ENCODE measurements around the gene CAPN3.
A peak's percentile ranks its signal among the peaks of the same experiment; 100 is the strongest.

The CAPN3 gene

DNA sequence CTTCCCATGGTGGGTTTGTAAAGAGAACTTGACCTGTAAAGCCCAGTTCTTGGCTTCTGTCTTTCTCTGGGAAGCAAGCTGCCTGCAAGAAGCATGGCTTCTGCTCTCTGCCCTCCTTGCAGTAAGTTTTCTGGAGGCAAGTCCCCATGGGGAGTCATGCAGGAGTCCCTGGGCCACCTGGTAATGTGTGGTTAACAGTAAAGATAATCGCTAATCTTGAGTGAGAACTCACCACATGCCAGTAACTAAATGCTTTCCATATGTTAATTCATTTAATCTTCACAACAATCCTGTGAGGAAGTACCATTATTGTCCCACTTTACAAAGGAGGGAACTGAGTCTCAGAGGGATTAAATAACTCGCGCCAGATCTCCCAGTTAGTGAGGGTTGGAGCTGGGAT is 4.2 kb downstream of the CAPN3 start:
- no peak for DNase-seq (ENCODE audit: low read depth)
- no peak overlapping the region for H3K4me3 ChIP-seq (ENCODE audit: control insufficient read depth, low read depth, low read length)
- TF ChIP-seq, protein P1, sequence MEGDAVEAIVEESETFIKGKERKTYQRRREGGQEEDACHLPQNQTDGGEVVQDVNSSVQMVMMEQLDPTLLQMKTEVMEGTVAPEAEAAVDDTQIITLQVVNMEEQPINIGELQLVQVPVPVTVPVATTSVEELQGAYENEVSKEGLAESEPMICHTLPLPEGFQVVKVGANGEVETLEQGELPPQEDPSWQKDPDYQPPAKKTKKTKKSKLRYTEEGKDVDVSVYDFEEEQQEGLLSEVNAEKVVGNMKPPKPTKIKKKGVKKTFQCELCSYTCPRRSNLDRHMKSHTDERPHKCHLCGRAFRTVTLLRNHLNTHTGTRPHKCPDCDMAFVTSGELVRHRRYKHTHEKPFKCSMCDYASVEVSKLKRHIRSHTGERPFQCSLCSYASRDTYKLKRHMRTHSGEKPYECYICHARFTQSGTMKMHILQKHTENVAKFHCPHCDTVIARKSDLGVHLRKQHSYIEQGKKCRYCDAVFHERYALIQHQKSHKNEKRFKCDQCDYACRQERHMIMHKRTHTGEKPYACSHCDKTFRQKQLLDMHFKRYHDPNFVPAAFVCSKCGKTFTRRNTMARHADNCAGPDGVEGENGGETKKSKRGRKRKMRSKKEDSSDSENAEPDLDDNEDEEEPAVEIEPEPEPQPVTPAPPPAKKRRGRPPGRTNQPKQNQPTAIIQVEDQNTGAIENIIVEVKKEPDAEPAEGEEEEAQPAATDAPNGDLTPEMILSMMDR (IDR thresholded peaks at IDR 0.05; ENCODE audit: control insufficient read depth, insufficient read depth, low read depth, low read length, missing control alignments) = no peak

DNA sequence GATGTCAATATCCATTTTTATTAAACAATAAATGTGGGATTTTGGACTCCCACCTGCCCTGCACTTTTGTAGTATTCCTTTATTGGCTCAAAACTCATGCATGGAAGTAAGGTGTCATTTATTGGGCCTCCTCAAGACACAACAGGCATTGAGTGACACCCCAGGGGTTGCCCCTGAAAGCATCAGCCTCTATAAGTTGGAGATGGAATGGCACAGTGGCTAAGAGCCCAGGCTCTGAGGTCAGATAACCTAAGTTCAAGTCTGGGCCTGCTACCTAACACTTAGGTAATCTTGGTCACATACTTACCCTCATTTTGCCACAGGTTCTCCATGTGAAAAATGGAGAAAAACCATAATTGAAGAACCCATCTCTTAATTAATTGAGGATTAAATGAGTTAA is 4.6 kb downstream of the CAPN3 start:
- TF ChIP-seq, protein P1 (IDR thresholded peaks at IDR 0.05; ENCODE audit: control insufficient read depth, insufficient read depth, low read depth, low read length, missing control alignments) = no peak
- DNase-seq (ENCODE audit: low read depth) = no peak
- H3K4me3 ChIP-seq (ENCODE audit: control insufficient read depth, low read depth, low read length) = no peak overlapping the region

DNA sequence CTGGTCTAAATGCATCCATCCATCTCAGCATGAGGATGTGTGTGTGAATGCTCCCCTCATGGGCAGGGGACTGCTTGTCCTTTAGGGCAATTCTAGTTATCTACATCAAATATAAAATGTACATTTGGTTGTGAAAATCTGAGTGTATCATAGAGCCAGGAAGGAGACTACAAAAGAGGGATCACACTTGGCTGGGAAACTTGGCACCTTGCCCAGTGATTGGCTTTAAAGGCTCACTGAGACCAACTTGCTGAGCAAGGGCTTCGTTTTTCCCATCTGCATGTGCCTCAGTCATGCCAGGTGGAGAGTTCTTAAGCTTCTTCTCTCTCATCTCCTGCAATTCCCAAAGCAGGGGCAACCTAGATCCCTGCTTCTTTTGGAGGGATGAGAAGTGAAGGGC is 5.2 kb downstream of the CAPN3 start:
- DNase-seq (ENCODE audit: low read depth) = no peak
- no peak overlapping the region for H3K4me3 ChIP-seq (ENCODE audit: control insufficient read depth, low read depth, low read length)
- TF ChIP-seq, protein P1 (IDR thresholded peaks at IDR 0.05; ENCODE audit: control insufficient read depth, insufficient read depth, low read depth, low read length, missing control alignments) = no peak

DNA sequence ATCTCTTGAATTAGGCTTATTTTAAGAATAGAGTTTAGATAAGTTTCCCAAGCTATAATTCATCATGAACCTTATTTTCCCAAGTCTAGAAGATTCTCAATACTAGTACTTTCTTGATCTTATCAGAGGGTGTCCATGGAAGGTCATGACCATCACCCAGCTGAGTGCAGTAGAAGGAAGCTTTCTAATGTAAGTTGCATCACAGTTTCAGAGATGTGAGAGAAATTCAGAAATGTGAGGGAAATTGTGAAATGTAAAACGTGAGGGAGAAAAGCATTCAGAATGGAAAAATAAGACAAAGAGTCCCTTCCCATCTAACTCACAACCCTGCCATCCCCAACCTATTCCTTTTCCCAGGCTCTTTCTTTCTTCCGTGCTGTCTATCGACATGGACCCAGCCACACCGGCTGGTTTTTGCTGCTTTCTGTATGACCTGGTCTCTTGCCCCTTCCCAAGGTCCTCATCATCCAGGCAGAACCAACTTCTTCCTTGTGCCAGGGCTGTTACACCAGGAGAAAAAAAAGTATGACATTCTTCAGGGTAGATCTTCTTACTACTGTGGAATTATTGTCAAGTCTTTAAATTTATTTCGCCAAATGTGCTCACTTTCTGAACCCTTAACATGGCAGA is 6.7 kb downstream of the CAPN3 start:
- TF ChIP-seq, protein P1 (IDR thresholded peaks at IDR 0.05; ENCODE audit: control insufficient read depth, insufficient read depth, low read depth, low read length, missing control alignments) = no peak
- DNase-seq (ENCODE audit: low read depth) = no peak
- H3K4me3 ChIP-seq (ENCODE audit: control insufficient read depth, low read depth, low read length) = no peak overlapping the region

DNA sequence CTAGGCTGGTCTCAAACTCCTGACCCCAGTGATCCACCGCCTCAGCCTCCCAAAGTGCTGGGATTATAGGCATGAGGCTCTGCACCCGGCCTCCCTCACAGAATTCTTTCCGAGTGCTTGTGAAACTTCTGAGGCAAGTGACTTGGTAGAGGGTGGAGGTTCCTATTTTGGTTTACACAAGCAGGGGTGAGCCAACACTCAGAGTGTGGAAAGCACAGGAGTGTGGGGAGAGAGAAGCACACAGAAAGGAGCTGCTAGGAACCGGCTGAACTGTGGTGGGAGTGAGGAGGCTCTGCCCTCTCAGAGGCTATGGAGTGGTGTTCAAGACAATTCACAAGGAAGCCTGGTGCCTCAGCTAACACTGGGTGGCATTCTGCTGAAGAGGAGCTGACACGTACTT is 7.7 kb downstream of the CAPN3 start:
- H3K4me3 ChIP-seq (ENCODE audit: control insufficient read depth, low read depth, low read length) = no peak overlapping the region
- TF ChIP-seq, protein P1 (IDR thresholded peaks at IDR 0.05; ENCODE audit: control insufficient read depth, insufficient read depth, low read depth, low read length, missing control alignments) = no peak
- no peak for DNase-seq (ENCODE audit: low read depth)

DNA sequence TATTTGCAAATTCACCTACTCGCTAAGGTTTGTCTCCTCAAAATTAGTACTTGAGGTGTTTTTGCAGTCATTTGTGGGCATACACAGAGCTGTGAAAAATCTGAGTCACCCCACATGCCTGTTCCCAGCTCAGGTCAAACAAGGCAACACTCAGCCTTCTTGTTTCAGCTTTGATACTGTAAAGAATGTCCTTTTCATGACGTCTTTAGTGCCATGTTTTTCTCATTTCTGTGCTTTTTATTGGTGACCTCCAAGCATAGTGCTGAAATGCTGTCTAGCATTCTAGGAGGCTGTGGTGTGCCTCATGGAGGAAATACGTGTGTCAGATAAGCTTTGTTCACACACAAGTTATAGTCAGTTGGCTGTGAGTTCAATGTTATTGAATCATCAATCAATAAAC is 8.8 kb downstream of the CAPN3 start:
- DNase-seq (ENCODE audit: low read depth) = peak; percentile 46

More for the DNA sequence above, 8.8 kb downstream of the CAPN3 start:
- no peak overlapping the region for H3K4me3 ChIP-seq (ENCODE audit: control insufficient read depth, low read depth, low read length)
- TF ChIP-seq, protein P1 (IDR thresholded peaks at IDR 0.05; ENCODE audit: control insufficient read depth, insufficient read depth, low read depth, low read length, missing control alignments) = no peak

All from AG09309 (cell line).